Keratinocyte (primary cell): ENCODE results near the gene BEAN1.

Experiments used
- EZH2 ChIP-seq: IDR thresholded peaks from one replicate; pipeline ENCODE4 v1.6.1; 2012; ENCODE audit warnings: inconsistent platforms, mild to moderate bottlenecking, low read length, moderate library complexity
- TF ChIP-seq, protein P1 (sequence below), 3 experiments: IDR thresholded peaks in 1 of 3; conservative IDR thresholded peaks in 1 of 3; optimal IDR thresholded peaks in 1 of 3; 2 replicates in 2 of 3; 3 replicates in 1 of 3; pipeline versions ENCODE3 to v1.5.1; 2011; ENCODE audit warnings: low read length in 3 of 3, mild to moderate bottlenecking in 3 of 3, moderate library complexity in 2 of 3, control low read depth in 1 of 3, inconsistent platforms in 1 of 3; ENCODE audit not compliant: insufficient read depth in 2 of 3; ENCODE audit errors: extremely low read depth in 1 of 3

DNA sequence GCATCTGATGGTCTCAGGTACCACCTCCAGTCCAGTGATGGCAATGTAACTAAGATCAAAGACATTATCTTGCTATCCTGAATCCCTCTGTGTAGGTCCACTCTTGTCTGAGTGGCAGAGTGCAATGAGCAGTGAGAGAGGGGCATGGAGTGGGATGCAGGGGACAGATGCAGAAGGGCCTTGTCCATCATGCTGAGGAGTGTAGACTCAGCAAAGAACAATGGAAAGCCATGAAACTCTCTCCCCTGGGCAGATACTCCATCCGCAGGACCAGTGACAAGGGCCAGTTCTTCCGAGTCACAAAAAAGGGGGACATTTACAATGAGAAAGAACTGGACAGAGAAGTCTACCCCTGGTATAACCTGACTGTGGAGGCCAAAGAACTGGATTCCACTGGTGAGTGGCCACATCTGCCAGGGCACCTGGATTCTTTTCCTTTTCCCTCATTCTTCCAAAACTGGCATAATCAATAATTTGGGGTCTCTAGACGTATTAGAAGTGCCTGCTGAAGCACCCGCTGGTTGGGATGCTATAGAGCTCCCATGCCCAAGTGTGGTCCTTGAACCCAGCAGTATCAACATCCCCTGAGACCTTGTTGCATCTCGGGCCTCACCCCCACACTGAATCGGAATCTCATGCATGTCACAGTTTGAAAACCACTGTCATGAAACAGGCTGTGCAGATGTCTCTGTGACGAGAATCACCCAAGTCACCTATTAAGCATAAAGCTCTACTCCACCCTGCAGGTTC lies 31.1 kb upstream of the BEAN1 start:
- TF ChIP-seq, protein P1, sequence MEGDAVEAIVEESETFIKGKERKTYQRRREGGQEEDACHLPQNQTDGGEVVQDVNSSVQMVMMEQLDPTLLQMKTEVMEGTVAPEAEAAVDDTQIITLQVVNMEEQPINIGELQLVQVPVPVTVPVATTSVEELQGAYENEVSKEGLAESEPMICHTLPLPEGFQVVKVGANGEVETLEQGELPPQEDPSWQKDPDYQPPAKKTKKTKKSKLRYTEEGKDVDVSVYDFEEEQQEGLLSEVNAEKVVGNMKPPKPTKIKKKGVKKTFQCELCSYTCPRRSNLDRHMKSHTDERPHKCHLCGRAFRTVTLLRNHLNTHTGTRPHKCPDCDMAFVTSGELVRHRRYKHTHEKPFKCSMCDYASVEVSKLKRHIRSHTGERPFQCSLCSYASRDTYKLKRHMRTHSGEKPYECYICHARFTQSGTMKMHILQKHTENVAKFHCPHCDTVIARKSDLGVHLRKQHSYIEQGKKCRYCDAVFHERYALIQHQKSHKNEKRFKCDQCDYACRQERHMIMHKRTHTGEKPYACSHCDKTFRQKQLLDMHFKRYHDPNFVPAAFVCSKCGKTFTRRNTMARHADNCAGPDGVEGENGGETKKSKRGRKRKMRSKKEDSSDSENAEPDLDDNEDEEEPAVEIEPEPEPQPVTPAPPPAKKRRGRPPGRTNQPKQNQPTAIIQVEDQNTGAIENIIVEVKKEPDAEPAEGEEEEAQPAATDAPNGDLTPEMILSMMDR (optimal IDR thresholded peaks at IDR 0.05 in 1 of 3, IDR thresholded peaks at IDR 0.05 in 1 of 3, conservative IDR thresholded peaks at IDR 0.05 in 1 of 3; ENCODE audit: extremely low read depth in 1 of 3, insufficient read depth in 2 of 3, low read length in 3 of 3) = peak in 1 of 3 experiments; percentile 24
- no peak for TF ChIP-seq EZH2
